ENCODE data around the gene MMRN2.

MMRN2 gene

GRCh38 chr10:86969421-86970041 lies 12.1 kb upstream of the MMRN2 start:
- DNase-seq (ENCODE audit: low read depth, low spot score), result no peak

GRCh38 chr10:86968994-86969355 lies 11.6 kb upstream of the MMRN2 start:
- DNase-seq (ENCODE audit: low read depth, low spot score), result no peak

GRCh38 chr10:86968271-86968993 lies 11.0 kb upstream of the MMRN2 start, which contains the start of gene ADIRF:
Gene ADIRF (plus strand): TSS chr10:86968482. CDS start chr10:86968545, 63 bp downstream.
- no peak for DNase-seq (ENCODE audit: low read depth, low spot score)

GRCh38 chr10:86967481-86967941 lies 10.1 kb upstream of the MMRN2 start:
- no peak for DNase-seq (ENCODE audit: low read depth, low spot score)

- no peak for DNase-seq (ENCODE audit: low read depth, low spot score)
These were observed 8.7 kb upstream of the MMRN2 start for GRCh38 chr10:86965986-86966654.

GRCh38 chr10:86964847-86965190 lies 7.4 kb upstream of the MMRN2 start:
- DNase-seq (ENCODE audit: low read depth, low spot score), result no peak

GRCh38 chr10:86964061-86964846 lies 6.8 kb upstream of the MMRN2 start:
- DNase-seq (ENCODE audit: low read depth, low spot score), result no peak

GRCh38 chr10:86963341-86963919 lies 6.0 kb upstream of the MMRN2 start:
- no peak for DNase-seq (ENCODE audit: low read depth, low spot score)

- DNase-seq (ENCODE audit: low read depth, low spot score), result no peak
These were observed 5.5 kb upstream of the MMRN2 start for GRCh38 chr10:86962981-86963310.

GRCh38 chr10:86962136-86962980 lies 4.9 kb upstream of the MMRN2 start:
- DNase-seq (ENCODE audit: low read depth, low spot score), result no peak

- no peak for DNase-seq (ENCODE audit: low read depth, low spot score)
These were observed 4.2 kb upstream of the MMRN2 start for GRCh38 chr10:86961481-86962091.

- DNase-seq (ENCODE audit: low read depth, low spot score), result no peak
These were observed 3.5 kb upstream of the MMRN2 start for GRCh38 chr10:86960863-86961434.

GRCh38 chr10:86960003-86960862 lies 2.8 kb upstream of the MMRN2 start:
- DNase-seq (ENCODE audit: low read depth, low spot score), result no peak

GRCh38 chr10:86959737-86960002 lies 2.3 kb upstream of the MMRN2 start:
- DNase-seq (ENCODE audit: low read depth, low spot score), result no peak

- no peak for DNase-seq (ENCODE audit: low read depth, low spot score)
These were observed 1.7 kb upstream of the MMRN2 start for GRCh38 chr10:86958901-86959736.

GRCh38 chr10:86958116-86958900 lies 893 bp upstream of the MMRN2 start, which contains the start of gene SNCG:
Gene SNCG (plus strand): TSS chr10:86958599. CDS start chr10:86958698, 99 bp downstream.
- no peak for DNase-seq (ENCODE audit: low read depth, low spot score)

GRCh38 chr10:86956848-86957448 lies 467 bp downstream of the MMRN2 start:
- no peak for DNase-seq (ENCODE audit: low read depth, low spot score)
